ENCODE results near the gene CENPV. TPM values are rescaled to one million over a fixed set of nuclear protein-coding genes. Genes with fewer than 3 reads are reported as not detected.
A peak's percentile ranks its signal among the peaks of the same experiment; 100 is the strongest.

The CENPV gene
- total RNA-seq, 1 donor from 2014 or later, result 24.0 TPM

DNA sequence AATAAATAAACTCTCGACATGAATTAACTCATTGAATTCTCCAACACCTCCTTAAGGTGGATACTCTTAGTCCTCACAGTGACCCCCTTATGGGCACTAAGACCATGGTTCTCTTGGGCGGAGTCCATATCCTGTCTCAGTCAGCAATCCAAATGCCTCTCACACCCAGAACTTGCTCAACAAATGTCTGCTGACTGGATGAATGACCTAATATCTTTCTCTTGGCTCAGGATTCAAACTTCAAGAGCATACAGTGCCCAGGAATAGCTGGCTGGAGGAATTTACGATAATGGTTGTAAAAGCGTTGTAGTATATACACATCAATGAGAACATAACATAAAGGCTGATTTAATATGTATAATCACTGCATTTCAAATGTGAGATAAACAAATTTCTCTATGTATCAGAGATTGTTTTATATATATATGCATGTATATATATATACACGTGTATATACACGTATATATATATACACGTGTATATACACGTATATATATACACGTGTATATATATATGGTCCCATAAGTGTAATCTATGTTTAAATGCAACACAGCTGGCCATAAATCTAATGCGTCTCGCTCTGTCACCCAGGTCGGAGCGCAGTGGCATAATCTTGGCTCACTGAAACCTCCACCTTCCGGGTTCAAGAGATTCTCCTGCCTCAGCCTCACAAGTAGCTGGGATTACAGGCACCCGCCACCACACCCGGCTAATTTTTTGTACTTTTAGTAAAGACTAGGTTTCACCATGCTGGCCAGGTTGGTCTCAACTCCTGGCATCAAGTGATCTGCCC lies 21.1 kb upstream of the CENPV start:
- TF ChIP-seq, protein P1, sequence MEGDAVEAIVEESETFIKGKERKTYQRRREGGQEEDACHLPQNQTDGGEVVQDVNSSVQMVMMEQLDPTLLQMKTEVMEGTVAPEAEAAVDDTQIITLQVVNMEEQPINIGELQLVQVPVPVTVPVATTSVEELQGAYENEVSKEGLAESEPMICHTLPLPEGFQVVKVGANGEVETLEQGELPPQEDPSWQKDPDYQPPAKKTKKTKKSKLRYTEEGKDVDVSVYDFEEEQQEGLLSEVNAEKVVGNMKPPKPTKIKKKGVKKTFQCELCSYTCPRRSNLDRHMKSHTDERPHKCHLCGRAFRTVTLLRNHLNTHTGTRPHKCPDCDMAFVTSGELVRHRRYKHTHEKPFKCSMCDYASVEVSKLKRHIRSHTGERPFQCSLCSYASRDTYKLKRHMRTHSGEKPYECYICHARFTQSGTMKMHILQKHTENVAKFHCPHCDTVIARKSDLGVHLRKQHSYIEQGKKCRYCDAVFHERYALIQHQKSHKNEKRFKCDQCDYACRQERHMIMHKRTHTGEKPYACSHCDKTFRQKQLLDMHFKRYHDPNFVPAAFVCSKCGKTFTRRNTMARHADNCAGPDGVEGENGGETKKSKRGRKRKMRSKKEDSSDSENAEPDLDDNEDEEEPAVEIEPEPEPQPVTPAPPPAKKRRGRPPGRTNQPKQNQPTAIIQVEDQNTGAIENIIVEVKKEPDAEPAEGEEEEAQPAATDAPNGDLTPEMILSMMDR (IDR thresholded peaks at IDR 0.05), result no peak
- no peaks in the 10 kb centered on the region for H3K27me3 Mint-ChIP-seq
- no peak overlapping the region for H3K27ac Mint-ChIP-seq
- POLR2A ChIA-PET, result no interaction called here
- CTCF ChIA-PET, result interaction anchor here (1.1 to 2.0 kb wide), 2 partner anchors 11 to 41 kb away, joined by 3 to 9 read pairs; partner anchors contain the start of gene TRPV2
- no peaks in the 10 kb centered on the region for H3K9me3 Mint-ChIP-seq
- H3K36me3 Mint-ChIP-seq (ENCODE audit: low read depth), result no peaks in the 10 kb centered on the region
- DNase-seq (no peak), ATAC-seq (ENCODE audit: low read depth) (no peak)
- intact Hi-C loops (cut with micrococcal nuclease), result no loop called here
- H3K4me3 Mint-ChIP-seq, result no peak overlapping the region
- H3K4me1 Mint-ChIP-seq, result no peaks in the 10 kb centered on the region

DNA sequence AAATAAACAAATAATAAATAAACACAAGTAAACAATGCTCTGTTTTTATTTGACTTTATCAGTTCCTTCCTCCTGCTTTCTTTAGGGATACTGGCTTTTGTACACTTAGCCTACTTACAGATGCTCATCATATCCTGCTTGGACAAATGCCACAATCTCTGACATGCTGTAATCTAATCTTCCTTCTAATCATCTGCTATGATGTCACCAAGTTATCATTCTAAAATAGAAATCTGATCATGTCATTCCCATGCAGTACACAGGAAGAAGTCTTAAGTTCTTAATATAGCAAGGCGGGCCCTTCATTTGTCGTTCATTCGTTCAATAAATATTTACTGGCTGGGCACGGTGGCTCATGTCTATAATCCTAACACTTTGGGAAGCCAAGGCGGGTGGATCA lies 18.5 kb upstream of the CENPV start:
- ChIA-PET POLR2A (interaction anchor here (1.0 kb wide), 1 partner anchor 9 kb away, joined by 4 read pairs; the partner anchor contains the start of gene UBB), CTCF (interaction anchor here (1.0 kb wide), 1 partner anchor 8 kb away, joined by 3 read pairs; no protein-coding TSS in a partner anchor)
- H3K27me3 Mint-ChIP-seq, result no peaks in the 10 kb centered on the region
- no peaks in the 10 kb centered on the region for H3K9me3 Mint-ChIP-seq
- no peak overlapping the region for H3K4me3 Mint-ChIP-seq
- DNase-seq (no peak), ATAC-seq (ENCODE audit: low read depth) (no peak)
- intact Hi-C loops (cut with micrococcal nuclease), result no loop called here
- no peaks in the 10 kb centered on the region for H3K4me1 Mint-ChIP-seq
- TF ChIP-seq, protein P1 (IDR thresholded peaks at IDR 0.05), result no peak
- H3K36me3 Mint-ChIP-seq (ENCODE audit: low read depth), result no peaks in the 10 kb centered on the region
- no peak overlapping the region for H3K27ac Mint-ChIP-seq

DNA sequence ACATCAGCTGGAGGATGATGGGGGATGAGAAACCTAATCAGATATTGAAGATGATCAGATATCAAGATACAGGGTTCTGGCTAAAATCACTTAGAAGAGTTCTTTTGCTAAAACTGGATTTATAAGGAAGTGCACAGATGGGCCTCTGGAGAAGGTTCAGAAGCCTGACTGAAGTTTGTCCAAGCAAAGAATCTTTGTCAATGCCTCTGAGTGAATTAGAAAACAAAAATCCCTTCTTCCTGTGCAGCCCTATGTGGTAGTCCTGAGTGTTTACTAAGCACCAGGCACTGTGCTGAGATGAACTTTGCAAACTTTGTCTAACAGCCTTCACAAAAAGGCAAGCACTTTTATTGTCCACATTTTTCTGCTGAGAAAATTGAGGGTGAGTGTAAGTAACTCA lies 11.4 kb upstream of the CENPV start:
- Mint-ChIP-seq H3K27me3 (no peaks in the 10 kb centered on the region), H3K4me3 (no peak overlapping the region), H3K27ac (no peak overlapping the region), H3K4me1 (peaks cover 4% of the 10 kb centered on the region), H3K9me3 (no peaks in the 10 kb centered on the region), H3K36me3 (ENCODE audit: low read depth) (no peaks in the 10 kb centered on the region)
- ChIA-PET CTCF (interaction anchor here (0.5 to 6.6 kb wide), 17 partner anchors 9 to 283 kb away, joined by 3 to 119 read pairs (median 8); partner anchors contain the start of genes CENPV, TRPV2 and UBB), POLR2A (interaction anchor here (0.8 to 1.9 kb wide), 7 partner anchors 12 to 171 kb away, joined by 3 to 20 read pairs (median 6); partner anchors contain the start of genes CENPV, NCOR1, TRPV2 and UBB)
- intact Hi-C loops (cut with micrococcal nuclease), result no loop called here
- DNase-seq (no peak), ATAC-seq (ENCODE audit: low read depth) (no peak)
- TF ChIP-seq, protein P1 (IDR thresholded peaks at IDR 0.05), result no peak

DNA sequence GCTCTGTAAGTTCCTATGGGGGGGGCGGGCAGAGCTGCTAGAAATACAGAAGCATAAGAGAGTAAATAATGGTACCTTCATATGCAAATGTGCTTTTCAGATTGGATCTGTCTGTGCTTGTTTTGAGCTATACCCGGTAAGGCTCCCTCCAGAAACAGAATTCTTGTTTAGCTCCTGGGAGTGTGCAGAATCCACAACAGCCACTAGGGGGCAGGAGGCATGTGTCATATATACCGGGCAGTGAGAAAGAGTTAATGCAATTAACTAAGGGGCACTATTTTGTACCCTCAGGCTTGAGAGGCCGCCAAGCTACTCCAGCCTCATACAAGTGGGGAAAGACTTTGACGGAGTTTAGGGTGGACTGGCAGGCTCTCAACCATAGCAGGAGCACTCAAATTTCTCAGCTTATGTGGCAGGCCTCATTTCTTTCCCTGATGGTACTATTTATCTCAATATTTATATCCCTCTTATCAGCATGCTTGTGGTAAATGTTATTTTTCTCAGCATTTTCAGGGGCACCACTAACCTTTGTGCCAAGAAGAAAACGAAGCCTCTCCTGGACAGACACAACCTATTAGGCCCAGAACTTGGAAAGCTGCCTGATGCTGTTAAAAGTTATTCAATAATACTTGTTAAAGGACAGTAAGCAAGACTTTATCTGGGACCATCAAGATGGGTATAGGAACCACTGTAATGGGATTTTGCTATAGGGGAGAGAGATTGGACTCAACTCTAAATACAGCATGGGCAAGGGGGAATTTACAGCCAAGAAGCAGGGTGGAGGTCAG lies 10.7 kb upstream of the CENPV start:
- Mint-ChIP-seq H3K9me3 (no peaks in the 10 kb centered on the region), H3K27ac (no peak overlapping the region), H3K4me3 (no peak overlapping the region), H3K36me3 (ENCODE audit: low read depth) (no peaks in the 10 kb centered on the region), H3K27me3 (no peaks in the 10 kb centered on the region), H3K4me1 (peaks cover 4% of the 10 kb centered on the region)
- CTCF ChIA-PET, result interaction anchor here (0.5 to 6.6 kb wide), 26 partner anchors 8 to 226 kb away, joined by 3 to 119 read pairs (median 6); partner anchors contain the start of genes CENPV, TRPV2 and UBB
- DNase-seq, result peak; percentile 56
- ATAC-seq (ENCODE audit: low read depth), result peak; percentile 97
- intact Hi-C loops (cut with micrococcal nuclease), result loop anchor here (1.0 kb wide), 4 partner anchors 17 to 225 kb away; partner anchors contain the start of genes TRPV2 and UBB
- TF ChIP-seq, protein P1 (IDR thresholded peaks at IDR 0.05), result peak; percentile 95
- POLR2A ChIA-PET, result interaction anchor here (0.5 to 1.9 kb wide), 9 partner anchors 11 to 172 kb away, joined by 3 to 20 read pairs (median 6); partner anchors contain the start of genes CENPV, NCOR1, TRPV2 and UBB
